ENCODE measurements around the gene NEMP2. TPM values are rescaled to one million over a fixed set of nuclear protein-coding genes. Genes with fewer than 3 reads are reported as not detected.

The NEMP2 gene
- total and polyA plus RNA-seq, 2 of the 4 experiments (the other 2 are of a cell fraction): 1.1 to 1.3 TPM

DNA sequence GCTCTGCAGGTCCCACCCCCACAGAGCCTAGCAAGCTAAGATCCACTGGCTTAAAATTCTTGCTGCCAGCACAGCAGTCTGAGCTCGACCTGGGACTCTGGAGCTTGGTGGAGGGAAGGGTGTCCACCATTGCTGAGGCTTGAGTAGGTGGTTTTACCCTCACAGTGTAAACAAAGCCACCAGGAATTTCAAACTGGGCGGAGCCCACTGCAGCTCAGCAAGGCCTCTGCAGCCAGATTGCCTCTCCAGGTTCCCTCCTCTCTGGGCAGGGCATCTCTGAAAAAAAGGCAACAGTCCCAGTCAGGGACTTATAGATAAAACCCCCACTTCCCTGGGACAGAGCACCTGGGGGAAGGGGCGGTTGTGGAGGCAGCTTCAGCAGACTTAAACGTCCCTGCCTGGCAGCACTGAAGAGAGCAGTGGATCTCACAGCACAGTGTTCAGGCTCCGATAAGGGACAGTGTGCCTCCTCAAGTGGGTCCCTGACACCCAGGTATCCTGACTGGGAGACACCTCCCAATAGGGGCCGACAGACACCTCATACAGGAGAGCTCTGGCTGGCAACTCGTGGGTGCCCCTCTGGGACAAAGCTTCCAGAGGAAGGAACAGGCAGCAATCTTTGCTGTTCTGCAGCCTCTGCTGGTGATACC is 20.0 kb upstream of the NEMP2 start:
- Histone ChIP-seq H3K27me3 (ENCODE audit: control insufficient read depth, insufficient read depth, low read length) (no peaks in the 10 kb centered on the region), H2AK9ac (replicated peaks; ENCODE audit: low read depth, low read length, poor library complexity) (no peak overlapping the region), H2AK5ac (ENCODE audit: low read depth, low read length) (no peak overlapping the region), H4K91ac (ENCODE audit: insufficient read depth, low read depth, low read length) (no peak overlapping the region), H4K5ac (ENCODE audit: low read depth, low read length) (no peak overlapping the region), H3K36me3 (ENCODE audit: control insufficient read depth, insufficient read depth, low read length) (no peaks in the 10 kb centered on the region), H2BK120ac (ENCODE audit: low read depth, low read length) (no peak overlapping the region), H3K23ac (ENCODE audit: low read depth, low read length) (no peak overlapping the region), H2BK5ac (ENCODE audit: low read depth, low read length, poor library complexity, severe bottlenecking) (no peak overlapping the region), H3K9ac (ENCODE audit: low read depth, low read length) (no peak overlapping the region), H4K20me1 (ENCODE audit: insufficient read depth, low read length) (no peaks in the 10 kb centered on the region), H3K18ac (ENCODE audit: low read depth, low read length) (no peak overlapping the region), H3K9me3 (ENCODE audit: control insufficient read depth, insufficient read depth, low read length) (no peaks in the 10 kb centered on the region), H2BK20ac (ENCODE audit: low read depth, low read length) (no peak overlapping the region), H2AFZ (replicated peaks; ENCODE audit: low read length, poor library complexity) (no peak overlapping the region), H3K4me1 (ENCODE audit: control insufficient read depth, insufficient read depth, low read length) (peaks cover 2% of the 10 kb centered on the region; the same call in 1 of the 2 replicates), H3K4me2 (ENCODE audit: low read depth, low read length) (no peak overlapping the region), H3K79me1 (ENCODE audit: low read depth in 1 of 2, low read length in 2 of 2) (no peaks in the 10 kb centered on the region), H3K14ac (replicated peaks; ENCODE audit: low read depth, low read length) (no peak overlapping the region), H4K8ac (ENCODE audit: low read depth in 2 of 2, low read length in 2 of 2) (no peak overlapping the region), H3K4me3 (ENCODE audit: insufficient read depth, low read depth, low read length) (no peak overlapping the region), H2BK15ac (ENCODE audit: low read depth, low read length) (no peak overlapping the region), H3K9me1 (ENCODE audit: insufficient read depth, low read length) (no peaks in the 10 kb centered on the region), H3K56ac (ENCODE audit: extremely low read depth, insufficient read depth, low read length) (no peak overlapping the region), H3K4ac (ENCODE audit: low read depth, low read length) (no peak overlapping the region), H3K27ac (ENCODE audit: insufficient read depth, low read length) (no peak overlapping the region)
- in situ Hi-C loops (cut with MboI; ENCODE audit: low sequenced_read_pairs): no loop called here
- dilution Hi-C loops (cut with HindIII; ENCODE audit: low sequenced_read_pairs, unreplicated experiment): no loop called here
- no TSS peak for BruUV-seq (replicated peaks)
- POLR2A ChIA-PET (ENCODE audit: unreplicated experiment): no interaction called here
- TF ChIP-seq FOS (IDR thresholded peaks at IDR 0.05; ENCODE audit: low read depth, low read length) (no peak), CHD1 (IDR thresholded peaks at IDR 0.05; ENCODE audit: low read depth, low read length) (no peak), MXI1 (IDR thresholded peaks at IDR 0.05; ENCODE audit: borderline replicate concordance, low read depth, low read length) (no peak), CEBPB (IDR thresholded peaks at IDR 0.05; ENCODE audit: low read depth, low read length) (no peak), MAZ (IDR thresholded peaks at IDR 0.05; ENCODE audit: borderline replicate concordance, low read depth, low read length) (no peak), POLR2A (IDR thresholded peaks at IDR 0.05; ENCODE audit: low read depth, low read length) (no peak), ELK1 (IDR thresholded peaks at IDR 0.05; ENCODE audit: borderline replicate concordance, low read depth, low read length) (no peak), MAFK (IDR thresholded peaks at IDR 0.05; ENCODE audit: low read depth, low read length) (no peak), RFX5 (IDR thresholded peaks at IDR 0.05; ENCODE audit: low read depth, low read length) (no peak), RCOR1 (IDR thresholded peaks at IDR 0.05; ENCODE audit: insufficient replicate concordance, low read length) (no peak), SMC3 (IDR thresholded peaks at IDR 0.05; ENCODE audit: low read depth, low read length) (no peak), NFE2L2 (IDR thresholded peaks at IDR 0.05; ENCODE audit: low read depth, low read length) (no peak), BHLHE40 (IDR thresholded peaks at IDR 0.05; ENCODE audit: low read depth, low read length) (no peak)
- TF ChIP-seq, protein P1, sequence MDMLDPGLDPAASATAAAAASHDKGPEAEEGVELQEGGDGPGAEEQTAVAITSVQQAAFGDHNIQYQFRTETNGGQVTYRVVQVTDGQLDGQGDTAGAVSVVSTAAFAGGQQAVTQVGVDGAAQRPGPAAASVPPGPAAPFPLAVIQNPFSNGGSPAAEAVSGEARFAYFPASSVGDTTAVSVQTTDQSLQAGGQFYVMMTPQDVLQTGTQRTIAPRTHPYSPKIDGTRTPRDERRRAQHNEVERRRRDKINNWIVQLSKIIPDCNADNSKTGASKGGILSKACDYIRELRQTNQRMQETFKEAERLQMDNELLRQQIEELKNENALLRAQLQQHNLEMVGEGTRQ (IDR thresholded peaks at IDR 0.05; ENCODE audit: low read depth, low read length): no peak
- TF ChIP-seq, protein P2, sequence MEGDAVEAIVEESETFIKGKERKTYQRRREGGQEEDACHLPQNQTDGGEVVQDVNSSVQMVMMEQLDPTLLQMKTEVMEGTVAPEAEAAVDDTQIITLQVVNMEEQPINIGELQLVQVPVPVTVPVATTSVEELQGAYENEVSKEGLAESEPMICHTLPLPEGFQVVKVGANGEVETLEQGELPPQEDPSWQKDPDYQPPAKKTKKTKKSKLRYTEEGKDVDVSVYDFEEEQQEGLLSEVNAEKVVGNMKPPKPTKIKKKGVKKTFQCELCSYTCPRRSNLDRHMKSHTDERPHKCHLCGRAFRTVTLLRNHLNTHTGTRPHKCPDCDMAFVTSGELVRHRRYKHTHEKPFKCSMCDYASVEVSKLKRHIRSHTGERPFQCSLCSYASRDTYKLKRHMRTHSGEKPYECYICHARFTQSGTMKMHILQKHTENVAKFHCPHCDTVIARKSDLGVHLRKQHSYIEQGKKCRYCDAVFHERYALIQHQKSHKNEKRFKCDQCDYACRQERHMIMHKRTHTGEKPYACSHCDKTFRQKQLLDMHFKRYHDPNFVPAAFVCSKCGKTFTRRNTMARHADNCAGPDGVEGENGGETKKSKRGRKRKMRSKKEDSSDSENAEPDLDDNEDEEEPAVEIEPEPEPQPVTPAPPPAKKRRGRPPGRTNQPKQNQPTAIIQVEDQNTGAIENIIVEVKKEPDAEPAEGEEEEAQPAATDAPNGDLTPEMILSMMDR (conservative IDR thresholded peaks at IDR 0.05; ENCODE audit: low read depth, low read length): no peak
- CTCF ChIA-PET: interaction anchor here (1.2 kb wide), 1 partner anchor 26 kb away, joined by 3 read pairs; no protein-coding TSS in a partner anchor
- DNase-seq: no peak
- intact Hi-C loops (cut with micrococcal nuclease): no loop called here
- WGBS, 2 experiments (ENCODE audit: extremely low coverage in 2 of 2, insufficient read length in 1 of 2): 86% methylated on average over 1 of the region's 7 CpGs; no CpG with 5 or more reads in 1 of the 2 experiments
- ATAC-seq (ENCODE audit: low read depth): no peak
